K562 (cell line): ENCODE data around the gene UBE2E2. TPM values are rescaled to one million over a fixed set of nuclear protein-coding genes. Genes with fewer than 3 reads are reported as not detected.

Experiments used
- ATAC-seq: fragments of 200-7000 bp; cut with Tn5 transposase; 3 replicates; pipeline ENCODE4 v1.9.1; 2020; ENCODE audit warnings: moderate library complexity
- BruUV-seq: library from RNA; stranded (reverse); fragments of 400-500 nt; replicated peaks from 2 replicates; lab custom pipeline; 2021; lab: Mats Ljungman, UMichigan
- CTCF ChIA-PET: fragments of 300-600 bp; formaldehyde crosslinking; extraction: SDS; loops from one replicate; lab custom pipeline; 2021; ENCODE audit warnings: low intra/inter-chr PET ratio; lab: Yijun Ruan, JAX
- POLR2A ChIA-PET: fragments of 300-600, 350-650 bp; sonication (Branson Sonifier 250); formaldehyde crosslinking; extraction: SDS; loops from one replicate; lab custom pipeline; 2021; ENCODE audit warnings: antibody characterized with exemption, inconsistent platforms; lab: Yijun Ruan, JAX
- DNase-seq, 4 experiments: peaks; one replicate each; pipeline versions ENCODE4 v3.0.0 to v3.0.0-alpha.2; 2011 to 2018; ENCODE audit warnings: low spot score in 3 of 4, mixed read lengths in 3 of 4; ENCODE audit errors: extremely low read depth in 1 of 4
- FAIRE-seq: peaks from 2 replicates; lab custom pipeline; 2011; peaks lifted over from hg19 to GRCh38; lab: Jason Lieb, UNC
- H2AFZ ChIP-seq: 2 replicates; pipeline ENCODE4 v1.6.0; 2011; ENCODE audit warnings: low read depth, low read length, control low read depth, inconsistent platforms
- H3K27ac ChIP-seq: fragments of 200-600 bp; 3 replicates; pipeline ENCODE4 v1.8.0; 2011; ENCODE audit warnings: low read depth, mild to moderate bottlenecking, control low read depth, inconsistent platforms, low read length, moderate library complexity, mixed read lengths; ENCODE audit errors: extremely low read depth
- H3K27me3 ChIP-seq, 2 experiments: fragments of 300-600 bp in 1 of 2; 2 replicates in 1 of 2; 3 replicates in 1 of 2; pipeline versions ENCODE4 v1.6.0 to v1.8.0; 2011; ENCODE audit warnings: inconsistent platforms in 2 of 2, low read length in 2 of 2, mild to moderate bottlenecking in 1 of 2, mixed read lengths in 1 of 2, moderate library complexity in 1 of 2; ENCODE audit not compliant: control insufficient read depth in 2 of 2, insufficient read depth in 2 of 2
- H3K36me3 ChIP-seq: fragments of 300-600 bp; 3 replicates; pipeline ENCODE4 v1.8.0; 2011; ENCODE audit warnings: mild to moderate bottlenecking, low read length, inconsistent platforms; ENCODE audit not compliant: control insufficient read depth, insufficient read depth
- H3K4me1 ChIP-seq, 2 experiments: fragments of 200-600 bp in 1 of 2; replicated peaks in 1 of 2; 2 replicates in 1 of 2; 3 replicates in 1 of 2; pipeline versions ENCODE4 v1.5.1 to v1.8.0; 2011; ENCODE audit warnings: inconsistent platforms in 2 of 2, low read length in 2 of 2, mild to moderate bottlenecking in 1 of 2, mixed read lengths in 1 of 2, moderate library complexity in 1 of 2; ENCODE audit not compliant: control insufficient read depth in 2 of 2, insufficient read depth in 2 of 2
- H3K4me2 ChIP-seq: 2 replicates; pipeline ENCODE4 v1.6.1; 2011; ENCODE audit warnings: low read length, control low read depth, inconsistent platforms, mixed read lengths; ENCODE audit not compliant: insufficient read depth
- H3K4me3 ChIP-seq: fragments of 200-600 bp; sonication (generic), shearing (Covaris generic); 2 replicates; pipeline ENCODE4 v1.5.1; 2016; ENCODE audit warnings: control low read depth, inconsistent platforms
- H3K79me2 ChIP-seq: fragments of 200-600 bp; 3 replicates; pipeline ENCODE4 v1.8.0; 2011; ENCODE audit warnings: low read length, inconsistent platforms; ENCODE audit not compliant: control insufficient read depth, insufficient read depth
- H3K9ac ChIP-seq, 2 experiments: 2 replicates each; pipeline versions ENCODE4 v1.6.0 to v1.6.1; 2011; ENCODE audit warnings: low read depth in 2 of 2, low read length in 2 of 2, control low read depth in 1 of 2, inconsistent platforms in 1 of 2, mild to moderate bottlenecking in 1 of 2, mixed read lengths in 1 of 2; ENCODE audit not compliant: insufficient read depth in 1 of 2
- H3K9me1 ChIP-seq: one replicate; pipeline ENCODE4 v1.6.0; 2011; ENCODE audit warnings: inconsistent platforms, mild to moderate bottlenecking, low read length, moderate library complexity; ENCODE audit not compliant: control insufficient read depth, insufficient read depth
- H3K9me3 ChIP-seq: replicated peaks from 2 replicates; pipeline ENCODE4 v1.5.1; 2011; ENCODE audit warnings: low read depth, low read length, inconsistent platforms; ENCODE audit not compliant: control insufficient read depth, insufficient read depth
- H4K20me1 ChIP-seq: replicated peaks from 2 replicates; pipeline ENCODE4 v1.6.1; 2011; ENCODE audit warnings: low read length, inconsistent platforms, mixed read lengths; ENCODE audit not compliant: control insufficient read depth, insufficient read depth
- COPS2 ChIP-seq: fragments of 450-650 bp; conservative IDR thresholded peaks from 2 replicates; pipeline ENCODE4 v1.6.1; 2016; ENCODE audit warnings: mild to moderate bottlenecking, moderate library complexity
- HDGF ChIP-seq: fragments of 450-650 bp; IDR thresholded peaks from 2 replicates; pipeline ENCODE4 v1.6.1; 2016
- MYC ChIP-seq, 2 experiments: fragments of 250-450 bp in 1 of 2; sonication (Bioruptor Pico) in 1 of 2; IDR thresholded peaks; 2 replicates each; pipeline versions ENCODE4 v1.5.1 to v1.6.1; 2012 to 2021; ENCODE audit warnings: low read depth in 2 of 2, borderline replicate concordance in 1 of 2, improper control_type of control experiment in 1 of 2, low read length in 1 of 2, mild to moderate bottlenecking in 1 of 2, moderate library complexity in 1 of 2
- NCOR1 ChIP-seq: fragments of 450-650 bp; IDR thresholded peaks from 2 replicates; pipeline ENCODE4 v1.6.1; 2016; ENCODE audit warnings: mild to moderate bottlenecking, moderate library complexity
- RUNX1 ChIP-seq: sonication (generic); IDR thresholded peaks from 2 replicates; pipeline ENCODE4 v1.6.1; 2016; ENCODE audit warnings: antibody characterized with exemption, low read depth
- USF2 ChIP-seq: sonication (generic); formaldehyde crosslinking; IDR thresholded peaks from 2 replicates; pipeline ENCODE4 v1.5.0; 2020; ENCODE audit warnings: missing genetic modification reagents
- ZNF280B ChIP-seq: fragments of 250-450 bp; sonication (Bioruptor Pico); IDR thresholded peaks from 2 replicates; pipeline ENCODE4 v1.5.1; 2021; ENCODE audit warnings: mild to moderate bottlenecking
- WGBS: fragments of 100-300 bp; shearing (Covaris generic); methylation state at CpG from one replicate; pipeline ENCODE4 v1.1.6; 2016; ENCODE audit warnings: low coverage, mixed read lengths; ENCODE audit not compliant: insufficient coverage; ENCODE audit errors: missing lambda C conversion rate; 5-methylcytosine and 5-hydroxymethylcytosine counted together
- in situ Hi-C: fragments of 300-500 bp; cut with MboI; formaldehyde crosslinking; loops from 4 replicates; pipeline ENCODE4 v1.15.0; 2018; ENCODE audit warnings: inconsistent platforms, mixed read lengths
- intact Hi-C: fragments of 100-400 bp; cut with micrococcal nuclease; formaldehyde crosslinking; loops from 2 replicates; pipeline ENCODE4 v1.14.2; 2022
- polyA plus RNA-seq, 8 experiments: library from polyadenylated mRNA; depleted of rRNA in 4 of 8; stranded (reverse) in 5 of 8; unstranded in 3 of 8; fragments of >200 nt; fragmentation: Nextera tagmentation in 2 of 8; fragmentation: Illumina TruSeq in 1 of 8; extraction: Ambion mirVana in 2 of 8; extraction: Trizol in 1 of 8; gene quantifications; 2 replicates each; pipeline versions ENCODE4 v1.2.1 to v1.2.3, GENCODE V29; 2011 to 2014; ENCODE audit warnings: inconsistent platforms in 1 of 8, missing spikeins in 1 of 8
- total RNA-seq, 7 experiments: library from RNA; depleted of rRNA in 6 of 7; stranded (reverse); fragments of >200 nt in 6 of 7; fragmentation: Illumina TruSeq in 2 of 7; extraction: Trizol in 2 of 7; gene quantifications; 2 replicates each; pipeline versions ENCODE4 v1.2.1 to v1.2.3, GENCODE V29; 2011 to 2021; ENCODE audit warnings: low replicate concordance in 1 of 7

The UBE2E2 gene
- total and polyA plus RNA-seq, 9 of the 15 experiments (the other 6 are each of a cell fraction or from before 2014, with no cell fraction given): 0.22 to 5.1 (median 1.9) TPM

GRCh38 chr3:23258110-23258509 lies 55.0 kb downstream of the UBE2E2 start:
- TF ChIP-seq COPS2 (no peak), ZNF280B (CRISPR knock-in tag) (no peak), NCOR1 (no peak), HDGF (no peak), USF2 (CRISPR knock-in tag) (no peak), MYC (IDR thresholded peaks at IDR 0.05; ENCODE audit: low read depth, low read length) (no peak), MYC (CRISPR knock-in tag; IDR thresholded peaks at IDR 0.05; ENCODE audit: borderline replicate concordance, low read depth) (no peak), RUNX1 (no peak)
- H3K9me1 ChIP-seq: no peaks in the 10 kb centered on the region
- intact Hi-C loops (no loop called here), in situ Hi-C loops (no loop called here)
- no peaks in the 10 kb centered on the region for H3K4me1 ChIP-seq
- H3K9ac ChIP-seq: no peak overlapping the region
- no TSS peak for BruUV-seq
- FAIRE-seq: no peak
- H3K27ac ChIP-seq: no peak overlapping the region
- H3K9me3 ChIP-seq: no peaks in the 10 kb centered on the region
- H3K79me2 ChIP-seq: no peaks in the 10 kb centered on the region
- POLR2A ChIA-PET: no interaction called here
- no peak for DNase-seq
- H4K20me1 ChIP-seq: no peaks in the 10 kb centered on the region
- CTCF ChIA-PET: no interaction called here
- H2AFZ ChIP-seq: no peak overlapping the region
- no peak overlapping the region for H3K4me3 ChIP-seq
- ATAC-seq: no peak
- no peak overlapping the region for H3K4me2 ChIP-seq
- H3K27me3 ChIP-seq: no peaks in the 10 kb centered on the region
- WGBS: 2% methylated on average over 6 of the region's 6 CpGs
- H3K36me3 ChIP-seq: no peaks in the 10 kb centered on the region
